IMR-90 (cell line): Measurements from ENCODE around the gene CMSS1. TPM values are rescaled to one million over a fixed set of nuclear protein-coding genes. Genes with fewer than 3 reads are reported as not detected.

Experiments
- ATAC-seq: fragments of 200-7000 bp; cut with Tn5 transposase; 2 replicates; pipeline ENCODE4 v1.9.1; 2020; ENCODE audit warnings: low read depth, mild to moderate bottlenecking, moderate library complexity
- BruUV-seq: library from RNA; stranded (reverse); fragments of 400-500 nt; replicated peaks from 2 replicates; lab custom pipeline; 2021; lab: Mats Ljungman, UMichigan
- CTCF ChIA-PET: fragments of 300-600 bp; formaldehyde crosslinking; extraction: SDS; loops from one replicate; lab custom pipeline; 2021; ENCODE audit warnings: antibody characterized with exemption; lab: Yijun Ruan, JAX
- POLR2A ChIA-PET: fragments of 300-600 bp; sonication (Branson Sonifier 250); formaldehyde crosslinking; loops from one replicate; lab custom pipeline; 2022; ENCODE audit warnings: antibody characterized with exemption; ENCODE audit not compliant: unreplicated experiment; lab: Charles Lee
- DNase-seq: peaks from one replicate; pipeline ENCODE4 v3.0.0; 2013
- H2AFZ ChIP-seq: replicated peaks from 2 replicates; pipeline ENCODE3; 2013; ENCODE audit warnings: low read length, mild to moderate bottlenecking; ENCODE audit not compliant: poor library complexity
- H2AK5ac ChIP-seq: 2 replicates; pipeline ENCODE4 v1.6.1; 2013; ENCODE audit warnings: low read depth, low read length, inconsistent platforms
- H2AK9ac ChIP-seq: replicated peaks from 2 replicates; pipeline ENCODE3; 2013; ENCODE audit warnings: mild to moderate bottlenecking, low read depth, low read length, moderate library complexity; ENCODE audit not compliant: poor library complexity
- H2BK120ac ChIP-seq: 2 replicates; pipeline ENCODE4 v1.6.1; 2013; ENCODE audit warnings: low read depth, low read length, inconsistent platforms
- H2BK15ac ChIP-seq: 3 replicates; pipeline ENCODE4 v1.6.1; 2013; ENCODE audit warnings: low read depth, low read length, inconsistent platforms
- H2BK20ac ChIP-seq: 2 replicates; pipeline ENCODE4 v1.6.1; 2013; ENCODE audit warnings: low read depth, mild to moderate bottlenecking, inconsistent platforms, low read length, moderate library complexity
- H2BK5ac ChIP-seq: 2 replicates; pipeline ENCODE4 v1.6.1; 2013; ENCODE audit warnings: mild to moderate bottlenecking, low read depth, low read length, inconsistent platforms; ENCODE audit not compliant: poor library complexity, severe bottlenecking
- H3K14ac ChIP-seq: replicated peaks from 2 replicates; pipeline ENCODE4 v1.6.1; 2013; ENCODE audit warnings: low read depth, low read length, inconsistent platforms
- H3K18ac ChIP-seq: 2 replicates; pipeline ENCODE4 v1.6.1; 2013; ENCODE audit warnings: low read depth, low read length, control low read depth
- H3K23ac ChIP-seq: 2 replicates; pipeline ENCODE4 v1.6.1; 2013; ENCODE audit warnings: low read depth, low read length, inconsistent platforms
- H3K27ac ChIP-seq: 2 replicates; pipeline ENCODE4 v1.5.1; 2013; ENCODE audit warnings: mild to moderate bottlenecking, control low read depth, low read length; ENCODE audit not compliant: insufficient read depth
- H3K27me3 ChIP-seq: 2 replicates; pipeline ENCODE4 v1.6.1; 2013; ENCODE audit warnings: low read length; ENCODE audit not compliant: control insufficient read depth, insufficient read depth
- H3K36me3 ChIP-seq: 2 replicates; pipeline ENCODE4 v1.6.1; 2013; ENCODE audit warnings: low read length, mixed read lengths; ENCODE audit not compliant: control insufficient read depth, insufficient read depth
- H3K4ac ChIP-seq: 2 replicates; pipeline ENCODE4 v1.6.1; 2013; ENCODE audit warnings: low read depth, low read length, inconsistent platforms
- H3K4me1 ChIP-seq: 2 replicates; pipeline ENCODE4 v1.6.1; 2013; ENCODE audit warnings: low read length, mixed read lengths; ENCODE audit not compliant: control insufficient read depth, insufficient read depth
- H3K4me2 ChIP-seq: 2 replicates; pipeline ENCODE4 v1.6.1; 2013; ENCODE audit warnings: low read depth, mild to moderate bottlenecking, control low read depth, low read length, moderate library complexity
- H3K4me3 ChIP-seq: 2 replicates; pipeline ENCODE4 v1.5.1; 2013; ENCODE audit warnings: low read depth, mild to moderate bottlenecking, control low read depth, low read length, moderate library complexity; ENCODE audit not compliant: insufficient read depth
- H3K56ac ChIP-seq: 2 replicates; pipeline ENCODE4 v1.6.1; 2013; ENCODE audit warnings: low read length, inconsistent platforms; ENCODE audit not compliant: insufficient read depth; ENCODE audit errors: extremely low read depth
- H3K79me1 ChIP-seq, 2 experiments: 2 replicates each; pipeline ENCODE4 v1.6.1; 2013; ENCODE audit warnings: low read length in 2 of 2, inconsistent platforms in 1 of 2, low read depth in 1 of 2
- H3K9ac ChIP-seq: 2 replicates; pipeline ENCODE4 v1.6.1; 2013; ENCODE audit warnings: low read depth, low read length, control low read depth
- H3K9me1 ChIP-seq: 2 replicates; pipeline ENCODE4 v1.6.1; 2013; ENCODE audit warnings: low read length, inconsistent platforms; ENCODE audit not compliant: insufficient read depth
- H3K9me3 ChIP-seq: 2 replicates; pipeline ENCODE4 v1.6.1; 2013; ENCODE audit warnings: low read length; ENCODE audit not compliant: control insufficient read depth, insufficient read depth
- H4K20me1 ChIP-seq: 2 replicates; pipeline ENCODE4 v1.6.1; 2013; ENCODE audit warnings: low read length, inconsistent platforms; ENCODE audit not compliant: insufficient read depth
- H4K5ac ChIP-seq: 2 replicates; pipeline ENCODE4 v1.6.1; 2013; ENCODE audit warnings: mild to moderate bottlenecking, low read depth, low read length, control low read depth
- H4K8ac ChIP-seq, 2 experiments: 2 replicates each; pipeline ENCODE4 v1.6.1; 2013; ENCODE audit warnings: low read depth in 2 of 2, low read length in 2 of 2, control low read depth in 1 of 2, inconsistent platforms in 1 of 2
- H4K91ac ChIP-seq: 2 replicates; pipeline ENCODE4 v1.6.1; 2013; ENCODE audit warnings: low read depth, low read length, inconsistent platforms; ENCODE audit not compliant: insufficient read depth
- BHLHE40 ChIP-seq: fragments of 150-350 bp; IDR thresholded peaks from 2 replicates; pipeline ENCODE4 v1.6.1; 2016; ENCODE audit warnings: mild to moderate bottlenecking, low read depth, low read length
- CEBPB ChIP-seq: IDR thresholded peaks from 2 replicates; pipeline ENCODE4 v1.6.1; 2012; ENCODE audit warnings: low read depth, low read length, improper control_type of control experiment
- MXI1 ChIP-seq: IDR thresholded peaks from 2 replicates; pipeline ENCODE4 v1.6.1; 2012; ENCODE audit warnings: low read depth, mild to moderate bottlenecking, low read length, moderate library complexity, borderline replicate concordance
- RAD21 ChIP-seq: IDR thresholded peaks from 2 replicates; pipeline ENCODE4 v1.6.1; 2012; ENCODE audit warnings: low read length, improper control_type of control experiment
- RCOR1 ChIP-seq: IDR thresholded peaks from 2 replicates; pipeline ENCODE4 v1.6.1; 2012; ENCODE audit warnings: mild to moderate bottlenecking, low read length, improper control_type of control experiment; ENCODE audit not compliant: insufficient replicate concordance
- WGBS, 2 experiments: methylation state at CpG; one replicate each; pipeline versions ENCODE4 v1.1.5 to v1.1.7; 2013; ENCODE audit warnings: missing lambda C conversion rate in 2 of 2; ENCODE audit not compliant: insufficient read length in 1 of 2; ENCODE audit errors: extremely low coverage in 2 of 2; 5-methylcytosine and 5-hydroxymethylcytosine counted together
- dilution Hi-C: fragments of 300-500 bp; cut with HindIII; formaldehyde crosslinking; loops from one replicate; pipeline ENCODE4 v1.14.3; 2018; ENCODE audit warnings: low sequenced_read_pairs; ENCODE audit not compliant: unreplicated experiment
- in situ Hi-C: fragments of 300-500 bp; cut with MboI; formaldehyde crosslinking; loops from 3 replicates; pipeline ENCODE4 v1.14.3; 2019; ENCODE audit warnings: low sequenced_read_pairs, inconsistent platforms, mixed read lengths
- intact Hi-C: fragments of 100-400 bp; cut with micrococcal nuclease; formaldehyde crosslinking; loops from 2 replicates; pipeline ENCODE4 v1.10.0; 2022
- polyA plus RNA-seq, 3 experiments: library from polyadenylated mRNA; depleted of rRNA; stranded (reverse); fragments of >200 nt; gene quantifications; 2 replicates each; pipeline ENCODE4 v1.2.3, GENCODE V29; 2012; ENCODE audit warnings: low replicate concordance in 1 of 3
- total RNA-seq: library from RNA; depleted of rRNA; stranded (reverse); fragments of >200 nt; gene quantifications from 2 replicates; pipeline ENCODE4 v1.2.3, GENCODE V29; 2012

Gene CMSS1
- total and polyA plus RNA-seq, 2 of the 4 experiments (the other 2 are of a cell fraction) = 12.5 to 13.6 TPM

GRCh38 chr3:99883138-99883461 is 65.4 kb downstream of the CMSS1 start:
- no TSS peak for BruUV-seq
- ATAC-seq = no peak
- Histone ChIP-seq H2BK5ac (no peak overlapping the region), H2BK120ac (no peak overlapping the region), H3K4me3 (no peak overlapping the region), H3K4ac (no peak overlapping the region), H3K56ac (no peak overlapping the region), H4K8ac (no peak overlapping the region), H4K91ac (no peak overlapping the region), H3K36me3 (no peaks in the 10 kb centered on the region), H3K79me1 (peaks cover 4 to 8% of the 10 kb centered on the region in 2 experiments; a peak in 2 of 4 replicates), H3K9ac (no peak overlapping the region), H3K23ac (no peak overlapping the region), H2BK20ac (no peak overlapping the region), H2AK9ac (no peak overlapping the region), H2BK15ac (no peak overlapping the region), H3K4me2 (no peak overlapping the region), H4K5ac (no peak overlapping the region), H3K9me1 (no peaks in the 10 kb centered on the region), H3K4me1 (no peaks in the 10 kb centered on the region), H3K14ac (no peak overlapping the region), H4K20me1 (no peaks in the 10 kb centered on the region), H2AK5ac (no peak overlapping the region), H3K9me3 (no peaks in the 10 kb centered on the region), H3K27me3 (no peaks in the 10 kb centered on the region), H3K27ac (no peak overlapping the region), H2AFZ (no peak overlapping the region), H3K18ac (no peak overlapping the region)
- no peak for DNase-seq
- no peak for TF ChIP-seq RAD21
- no peak for TF ChIP-seq CEBPB
- TF ChIP-seq BHLHE40 = no peak
- TF ChIP-seq RCOR1 = no peak
- TF ChIP-seq MXI1 = no peak
- ChIA-PET POLR2A (no interaction called here), CTCF (no interaction called here)
- no CpG with 5 or more reads among the region's 2 CpGs for WGBS, 2 experiments
- dilution Hi-C loops (no loop called here), intact Hi-C loops (no loop called here), in situ Hi-C loops (no loop called here)
